ENCODE data around the gene VPS13D. TPM values are rescaled to one million over a fixed set of nuclear protein-coding genes. Genes with fewer than 3 reads are reported as not detected.

The VPS13D gene
- polyA plus RNA-seq, 1 experiment: 22.3 TPM

GRCh38 chr1:12185918-12186678 lies 43.7 kb upstream of the VPS13D start:
- POLR2A ChIA-PET: interaction anchor here (0.6 kb wide), 1 partner anchor 59 kb away, joined by 3 read pairs; no protein-coding TSS in a partner anchor
- CTCF ChIA-PET: interaction anchor here (1.2 to 2.5 kb wide), 4 partner anchors 17 to 61 kb away, joined by 3 to 16 read pairs (median 4); no protein-coding TSS in a partner anchor
- no peak for DNase-seq (ENCODE audit: low read depth)

DNA sequence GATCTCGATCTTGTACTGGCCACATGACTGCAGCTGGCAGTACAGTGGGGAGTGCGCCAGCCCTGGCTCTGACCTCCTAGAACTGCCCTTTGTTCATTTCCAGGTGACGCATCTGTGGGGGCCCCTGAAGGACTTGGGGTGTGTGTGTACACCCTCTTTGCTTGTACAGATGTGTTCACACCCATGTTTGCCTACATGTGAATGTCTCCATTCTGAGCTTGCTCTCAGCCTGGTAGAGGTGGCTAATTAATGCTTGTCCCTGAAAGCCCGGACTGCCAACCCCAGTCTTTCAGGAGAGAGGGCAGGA lies 43.2 kb upstream of the VPS13D start:
- H3K36me3 ChIP-seq (ENCODE audit: control insufficient read depth, insufficient read depth, low read length): no peaks in the 10 kb centered on the region
- peaks cover 9% of the 10 kb centered on the region for H3K27me3 ChIP-seq (ENCODE audit: control insufficient read depth, insufficient read depth, low read length)
- no peak overlapping the region for H3K4me3 ChIP-seq (ENCODE audit: low read depth, low read length)
- ChIA-PET CTCF (interaction anchor here (1.2 to 2.5 kb wide), 4 partner anchors 16 to 62 kb away, joined by 3 to 16 read pairs (median 4); no protein-coding TSS in a partner anchor), POLR2A (interaction anchor here (0.6 kb wide), 1 partner anchor 60 kb away, joined by 3 read pairs; no protein-coding TSS in a partner anchor)
- no peak for DNase-seq (ENCODE audit: low read depth)
- TF ChIP-seq, protein P1, sequence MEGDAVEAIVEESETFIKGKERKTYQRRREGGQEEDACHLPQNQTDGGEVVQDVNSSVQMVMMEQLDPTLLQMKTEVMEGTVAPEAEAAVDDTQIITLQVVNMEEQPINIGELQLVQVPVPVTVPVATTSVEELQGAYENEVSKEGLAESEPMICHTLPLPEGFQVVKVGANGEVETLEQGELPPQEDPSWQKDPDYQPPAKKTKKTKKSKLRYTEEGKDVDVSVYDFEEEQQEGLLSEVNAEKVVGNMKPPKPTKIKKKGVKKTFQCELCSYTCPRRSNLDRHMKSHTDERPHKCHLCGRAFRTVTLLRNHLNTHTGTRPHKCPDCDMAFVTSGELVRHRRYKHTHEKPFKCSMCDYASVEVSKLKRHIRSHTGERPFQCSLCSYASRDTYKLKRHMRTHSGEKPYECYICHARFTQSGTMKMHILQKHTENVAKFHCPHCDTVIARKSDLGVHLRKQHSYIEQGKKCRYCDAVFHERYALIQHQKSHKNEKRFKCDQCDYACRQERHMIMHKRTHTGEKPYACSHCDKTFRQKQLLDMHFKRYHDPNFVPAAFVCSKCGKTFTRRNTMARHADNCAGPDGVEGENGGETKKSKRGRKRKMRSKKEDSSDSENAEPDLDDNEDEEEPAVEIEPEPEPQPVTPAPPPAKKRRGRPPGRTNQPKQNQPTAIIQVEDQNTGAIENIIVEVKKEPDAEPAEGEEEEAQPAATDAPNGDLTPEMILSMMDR (IDR thresholded peaks at IDR 0.05; ENCODE audit: insufficient read depth, low read depth, low read length): no peak

More at GRCh38 chr1:12185918-12186678, 43.7 kb upstream of the VPS13D start:
- TF ChIP-seq, protein P1 (IDR thresholded peaks at IDR 0.05; ENCODE audit: insufficient read depth, low read depth, low read length): no peak
- Histone ChIP-seq H3K36me3 (ENCODE audit: control insufficient read depth, insufficient read depth, low read length) (no peaks in the 10 kb centered on the region), H3K4me3 (ENCODE audit: low read depth, low read length) (no peak overlapping the region), H3K27me3 (ENCODE audit: control insufficient read depth, insufficient read depth, low read length) (peaks cover 9% of the 10 kb centered on the region)

DNA sequence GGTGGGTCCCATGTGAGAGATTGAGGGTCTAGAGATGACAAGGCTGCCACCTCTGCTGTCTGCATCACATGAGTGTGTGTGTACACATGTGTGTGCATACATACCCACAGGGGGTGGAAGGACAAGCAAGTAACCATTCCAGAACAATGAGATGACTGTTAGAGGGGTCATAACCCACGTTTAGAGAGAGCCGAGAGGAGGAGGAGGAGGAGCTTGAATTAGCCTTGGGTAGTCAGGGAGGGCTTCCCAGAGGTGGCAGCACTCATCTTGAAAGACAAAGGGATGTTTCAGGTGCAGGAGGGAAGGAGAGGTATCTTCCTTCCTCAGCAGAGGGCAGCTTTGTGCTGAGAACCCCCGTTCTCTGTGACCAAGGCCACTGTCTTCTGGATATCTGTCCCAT lies 41.7 kb upstream of the VPS13D start:
- POLR2A ChIA-PET: no interaction called here
- TF ChIP-seq, protein P1 (IDR thresholded peaks at IDR 0.05; ENCODE audit: insufficient read depth, low read depth, low read length): no peak
- no peak overlapping the region for H3K4me3 ChIP-seq (ENCODE audit: low read depth, low read length)
- H3K36me3 ChIP-seq (ENCODE audit: control insufficient read depth, insufficient read depth, low read length): no peaks in the 10 kb centered on the region
- no peak for DNase-seq (ENCODE audit: low read depth)
- CTCF ChIA-PET: interaction anchor here (1.1 to 1.7 kb wide), 2 partner anchors 8 to 63 kb away, joined by 3 to 5 read pairs; no protein-coding TSS in a partner anchor
- peaks cover 9% of the 10 kb centered on the region for H3K27me3 ChIP-seq (ENCODE audit: control insufficient read depth, insufficient read depth, low read length)

DNA sequence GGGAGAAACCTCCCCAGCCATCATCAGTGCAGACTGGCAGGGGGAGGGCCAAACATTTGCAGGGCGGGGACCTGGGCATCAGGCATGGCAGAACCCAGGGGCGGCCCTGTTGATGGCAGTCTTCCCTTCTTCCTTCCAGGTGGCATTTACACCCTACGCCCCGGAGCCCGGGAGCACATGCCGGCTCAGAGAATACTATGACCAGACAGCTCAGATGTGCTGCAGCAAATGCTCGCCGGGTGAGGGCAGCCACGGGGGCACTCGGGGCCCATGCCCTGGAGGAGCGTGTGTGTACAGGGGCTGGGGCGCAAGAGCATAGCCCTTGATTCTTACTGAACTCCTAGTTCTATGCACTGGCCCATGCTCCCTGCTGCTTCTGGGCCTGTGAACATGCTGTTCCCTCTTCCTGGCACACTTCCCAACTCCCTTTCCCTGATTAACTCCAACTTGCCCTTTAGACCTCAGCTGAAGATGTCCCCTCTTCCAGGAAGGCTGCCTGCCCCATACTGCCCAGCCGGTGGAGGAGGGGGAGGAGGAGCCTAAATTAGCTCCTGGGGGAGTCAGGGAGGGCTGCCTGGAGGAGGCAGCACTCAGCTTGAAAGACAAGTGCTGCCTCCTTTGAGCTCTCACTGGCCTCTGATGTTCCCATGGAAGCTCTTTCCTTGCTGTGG lies 41.0 kb upstream of the VPS13D start:
- H3K36me3 ChIP-seq (ENCODE audit: control insufficient read depth, insufficient read depth, low read length): no peaks in the 10 kb centered on the region
- CTCF ChIA-PET: interaction anchor here (1.7 kb wide), 1 partner anchor 64 kb away, joined by 5 read pairs; no protein-coding TSS in a partner anchor
- TF ChIP-seq, protein P1 (IDR thresholded peaks at IDR 0.05; ENCODE audit: insufficient read depth, low read depth, low read length): no peak
- DNase-seq (ENCODE audit: low read depth): no peak
- peaks cover 9% of the 10 kb centered on the region for H3K27me3 ChIP-seq (ENCODE audit: control insufficient read depth, insufficient read depth, low read length)
- POLR2A ChIA-PET: no interaction called here
- H3K4me3 ChIP-seq (ENCODE audit: low read depth, low read length): no peak overlapping the region

DNA sequence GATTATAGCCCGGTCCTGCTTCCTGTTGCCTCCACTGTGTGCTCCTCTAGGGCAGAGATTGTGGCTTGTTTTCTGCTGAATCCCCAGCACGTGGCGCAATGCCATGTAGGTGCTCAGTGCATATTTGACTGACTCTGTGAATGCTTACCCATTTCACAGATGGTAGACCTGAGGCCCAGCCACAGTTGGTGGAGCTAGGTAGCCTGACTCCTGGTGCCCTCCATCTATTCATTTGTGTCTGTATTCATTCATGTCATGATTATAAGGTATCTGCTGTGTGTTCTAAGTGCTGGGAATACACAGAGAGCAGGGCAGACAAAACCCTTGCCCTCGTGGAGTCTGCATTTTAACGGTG lies 40.5 kb upstream of the VPS13D start:
- POLR2A ChIA-PET: no interaction called here
- TF ChIP-seq, protein P1 (IDR thresholded peaks at IDR 0.05; ENCODE audit: insufficient read depth, low read depth, low read length): no peak
- DNase-seq (ENCODE audit: low read depth): no peak
- H3K36me3 ChIP-seq (ENCODE audit: control insufficient read depth, insufficient read depth, low read length): no peaks in the 10 kb centered on the region
- H3K4me3 ChIP-seq (ENCODE audit: low read depth, low read length): no peak overlapping the region
- H3K27me3 ChIP-seq (ENCODE audit: control insufficient read depth, insufficient read depth, low read length): peaks cover 9% of the 10 kb centered on the region
- CTCF ChIA-PET: interaction anchor here (1.1 to 1.7 kb wide), 2 partner anchors 64 to 67 kb away, joined by 3 to 5 read pairs; no protein-coding TSS in a partner anchor
